Stimulated activated CD8-positive, alpha-beta memory T cell treated with anti-CD3 and anti-CD28 coated beads, Interleukin-12 subunit alpha, Interleukin-12 subunit beta, amount 100 ng/mL, for 24 hours (primary cell): ENCODE measurements around the gene NR5A2.

Experiments
- DNase-seq: peaks from one replicate; pipeline ENCODE4 v3.0.0-alpha.2; 2020; ENCODE audit errors: extremely low read depth

The NR5A2 gene

DNA sequence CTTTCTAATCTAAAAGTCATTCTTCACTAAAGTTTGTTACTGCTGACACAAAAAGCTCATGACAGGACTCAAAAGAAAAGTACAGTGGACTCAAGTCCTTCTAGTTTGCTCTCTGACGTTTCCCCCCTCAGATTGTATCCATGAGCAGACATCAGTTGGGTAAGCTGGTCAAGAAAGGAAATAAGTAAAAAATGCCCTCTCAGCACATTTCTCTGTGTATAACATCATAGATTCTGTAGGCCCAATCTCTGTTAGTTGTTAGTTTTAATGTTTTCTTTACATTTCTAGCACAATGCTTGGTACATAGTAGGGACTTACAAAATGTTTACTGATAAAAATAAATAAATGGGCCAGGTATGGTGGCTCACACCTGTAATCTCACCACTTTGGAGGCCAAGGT lies 96.8 kb downstream of the NR5A2 start:
- no peak for DNase-seq

GRCh38 chr1:200128081-200128480 lies 100.6 kb downstream of the NR5A2 start:
- DNase-seq = no peak

DNA sequence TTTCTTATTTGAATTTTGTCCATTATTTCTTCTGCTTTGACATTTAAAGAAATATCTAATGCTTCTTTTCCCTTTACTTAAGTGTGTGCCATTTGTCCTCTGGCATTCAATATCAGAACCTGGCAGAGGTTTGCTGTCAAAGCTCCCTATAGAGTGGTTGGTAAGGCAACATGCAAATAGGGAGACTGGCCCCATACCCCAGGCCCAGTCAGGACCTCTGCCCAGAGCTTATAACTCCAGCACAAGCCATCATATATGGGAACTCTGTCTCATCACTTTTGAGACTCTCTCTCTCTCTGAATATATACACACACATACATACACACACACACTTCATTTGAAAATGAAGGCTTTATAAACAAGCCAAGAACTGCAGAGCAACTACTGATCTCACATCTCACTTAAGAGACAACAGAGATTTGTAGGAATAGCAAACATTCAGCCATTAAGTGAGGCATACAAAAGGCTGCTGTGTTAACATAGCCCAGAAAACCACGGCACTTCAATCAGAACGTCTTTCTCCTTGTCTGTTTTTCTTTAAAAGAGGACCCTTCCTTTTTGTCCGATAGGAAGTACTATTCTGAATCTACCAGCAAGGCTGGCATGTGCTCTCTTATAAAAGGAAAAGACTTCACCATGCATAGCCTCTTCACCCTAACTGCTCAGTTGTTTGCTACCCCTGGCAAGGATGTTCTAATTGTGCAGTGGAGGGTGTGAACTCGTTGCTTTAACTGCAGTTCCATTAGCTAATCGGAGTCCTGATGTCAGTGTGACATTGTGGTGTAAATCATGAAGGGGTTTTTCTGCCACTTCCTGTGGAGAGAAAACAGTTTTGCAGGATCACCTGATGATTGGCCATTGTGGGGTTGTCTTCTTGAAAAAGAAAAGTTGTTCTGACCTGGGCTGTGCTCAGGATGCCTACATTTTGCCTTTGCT lies 101.7 kb downstream of the NR5A2 start:
- DNase-seq = no peak

DNA sequence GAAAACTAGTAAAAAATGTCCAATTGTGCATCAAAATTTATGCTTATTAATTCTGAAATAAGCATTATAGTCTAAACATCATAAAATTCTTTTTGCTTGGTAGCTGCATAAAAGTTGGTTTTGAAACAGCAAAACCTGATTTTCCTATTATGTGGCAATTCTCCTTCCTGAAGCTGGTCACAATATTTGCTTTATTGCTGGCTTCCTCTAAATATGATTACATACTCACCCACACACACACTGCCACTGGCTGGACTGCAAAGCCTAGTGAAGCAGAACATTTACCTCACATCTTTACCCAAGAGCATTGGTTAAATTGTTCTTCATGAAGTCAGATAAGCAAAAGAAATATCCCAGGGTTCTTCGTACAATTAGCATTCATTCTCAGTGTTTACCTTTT lies 103.0 kb downstream of the NR5A2 start:
- DNase-seq = no peak

- DNase-seq = no peak
Observed at GRCh38 chr1:200131551-200132125, 104.1 kb downstream of the NR5A2 start.

GRCh38 chr1:200133123-200133522 lies 105.6 kb downstream of the NR5A2 start:
- no peak for DNase-seq

- no peak for DNase-seq
Observed at GRCh38 chr1:200134116-200134515, 106.6 kb downstream of the NR5A2 start.

DNA sequence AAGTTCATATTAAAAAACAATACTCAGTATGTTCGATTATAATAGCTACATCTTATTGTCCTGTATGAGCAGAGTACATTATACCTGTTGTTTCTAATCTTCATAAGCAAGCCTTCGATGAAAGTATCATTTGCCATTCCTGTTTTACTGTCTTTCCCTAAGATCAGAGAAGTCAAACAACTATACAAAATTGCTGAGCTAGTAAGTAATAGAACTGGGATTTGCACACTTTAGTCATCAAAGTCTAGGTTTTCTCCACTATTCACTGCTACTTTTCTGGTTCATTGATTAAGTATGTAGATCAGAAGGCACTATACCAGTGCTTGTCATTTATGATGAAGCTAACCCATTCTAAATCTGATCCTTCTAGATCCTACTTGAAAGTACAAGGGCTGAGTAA lies 108.9 kb downstream of the NR5A2 start:
- no peak for DNase-seq

- no peak for DNase-seq
Observed at GRCh38 chr1:200139661-200140250, 112.2 kb downstream of the NR5A2 start.

- no peak for DNase-seq
Observed at GRCh38 chr1:200143347-200143746, 115.8 kb downstream of the NR5A2 start.

DNA sequence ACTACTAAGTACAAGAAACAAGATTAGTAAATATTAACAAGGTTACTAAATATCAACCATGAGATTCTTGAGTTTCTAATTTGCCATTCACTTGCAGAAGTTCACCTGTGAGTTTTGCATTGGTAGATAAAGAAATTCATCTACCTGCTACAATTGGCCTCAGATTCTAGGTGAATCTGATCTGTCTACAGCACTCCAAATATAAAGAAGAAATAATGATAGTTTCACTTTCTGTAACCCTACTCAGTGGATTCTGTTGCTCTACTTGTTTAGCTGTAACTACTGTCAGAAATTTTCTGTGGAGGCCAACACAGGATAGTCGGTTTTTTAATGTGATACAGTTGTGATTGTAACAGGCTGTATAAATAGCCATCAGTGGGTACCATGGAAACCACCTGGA lies 118.6 kb downstream of the NR5A2 start:
- DNase-seq = no peak

DNA sequence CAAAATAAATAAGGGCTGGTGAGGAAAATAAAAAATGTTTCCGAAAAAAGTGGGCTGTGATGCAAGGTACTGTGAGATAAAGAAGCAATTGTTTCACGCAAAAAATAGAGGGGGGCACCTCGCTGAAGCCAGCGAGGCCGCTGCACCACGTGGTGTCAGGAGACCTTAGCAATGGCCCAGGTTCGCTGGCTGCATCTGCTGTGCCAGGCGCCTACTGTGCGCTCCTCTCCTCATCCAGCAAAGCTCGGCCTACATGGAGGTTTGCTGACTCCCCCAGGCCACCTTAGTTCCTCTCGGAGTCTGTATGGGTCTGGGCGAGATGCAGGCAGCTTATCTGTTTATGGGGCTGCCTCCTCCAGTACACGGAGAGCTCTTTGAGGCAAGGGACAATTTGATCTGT lies 119.6 kb downstream of the NR5A2 start:
- DNase-seq = no peak

- no peak for DNase-seq
Observed at GRCh38 chr1:200147742-200148141, 120.2 kb downstream of the NR5A2 start.

DNA sequence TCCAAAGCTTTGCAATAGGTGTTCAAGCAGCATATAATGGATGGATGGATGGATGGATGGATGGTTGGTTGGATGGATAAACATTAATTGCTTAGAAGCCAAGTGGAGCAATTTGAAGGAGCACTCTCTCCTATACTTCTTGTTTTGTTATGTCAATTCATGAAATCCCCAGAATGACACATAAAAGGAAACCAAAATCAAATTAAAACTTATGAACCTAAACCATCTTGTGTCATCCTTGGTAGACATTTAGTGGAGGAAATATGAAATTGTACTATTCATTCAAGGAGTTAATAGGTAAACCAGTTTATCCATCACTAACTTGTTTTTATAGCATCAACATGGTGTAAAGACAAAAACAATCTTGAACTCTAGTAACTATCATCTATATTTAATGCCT lies 122.5 kb downstream of the NR5A2 start:
- no peak for DNase-seq

DNA sequence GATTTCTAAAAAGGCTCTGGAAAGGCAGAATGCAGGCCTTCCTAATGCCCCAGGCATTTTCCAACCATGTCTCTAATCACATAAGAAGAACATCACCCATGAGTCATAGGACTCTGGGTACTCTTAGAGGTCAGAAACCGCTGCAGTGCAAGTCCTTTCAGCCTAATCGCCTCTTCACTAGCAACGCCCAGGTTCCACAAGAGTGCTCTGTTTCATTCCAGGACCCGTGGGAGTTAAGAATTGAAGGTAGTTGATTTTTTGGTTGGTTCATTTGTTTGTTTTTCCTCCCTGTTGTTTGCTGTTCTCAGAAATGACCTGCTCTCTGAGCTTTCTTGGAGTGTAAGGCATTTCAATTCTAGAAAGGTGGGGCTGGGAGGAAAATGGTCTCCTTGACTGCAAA lies 123.2 kb downstream of the NR5A2 start:
- DNase-seq = no peak

DNA sequence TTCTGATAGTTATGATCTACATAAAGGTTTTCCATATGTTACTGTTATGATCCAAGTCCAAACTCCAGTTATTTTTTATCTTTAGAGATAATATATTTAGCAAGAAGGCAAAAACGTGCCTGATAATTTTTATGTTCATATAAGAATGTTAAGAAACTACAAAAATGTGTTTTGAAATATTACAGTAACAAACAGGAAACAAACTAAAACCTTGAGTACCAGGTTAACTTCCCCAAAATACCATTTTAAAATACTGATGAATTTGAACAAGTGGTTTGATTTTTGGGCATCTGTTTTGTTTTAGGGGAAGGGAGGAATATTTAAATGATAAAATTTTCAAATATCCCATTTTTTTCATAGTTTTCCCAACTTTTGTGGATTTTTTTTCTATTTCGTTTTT lies 124.8 kb downstream of the NR5A2 start:
- no peak for DNase-seq

DNA sequence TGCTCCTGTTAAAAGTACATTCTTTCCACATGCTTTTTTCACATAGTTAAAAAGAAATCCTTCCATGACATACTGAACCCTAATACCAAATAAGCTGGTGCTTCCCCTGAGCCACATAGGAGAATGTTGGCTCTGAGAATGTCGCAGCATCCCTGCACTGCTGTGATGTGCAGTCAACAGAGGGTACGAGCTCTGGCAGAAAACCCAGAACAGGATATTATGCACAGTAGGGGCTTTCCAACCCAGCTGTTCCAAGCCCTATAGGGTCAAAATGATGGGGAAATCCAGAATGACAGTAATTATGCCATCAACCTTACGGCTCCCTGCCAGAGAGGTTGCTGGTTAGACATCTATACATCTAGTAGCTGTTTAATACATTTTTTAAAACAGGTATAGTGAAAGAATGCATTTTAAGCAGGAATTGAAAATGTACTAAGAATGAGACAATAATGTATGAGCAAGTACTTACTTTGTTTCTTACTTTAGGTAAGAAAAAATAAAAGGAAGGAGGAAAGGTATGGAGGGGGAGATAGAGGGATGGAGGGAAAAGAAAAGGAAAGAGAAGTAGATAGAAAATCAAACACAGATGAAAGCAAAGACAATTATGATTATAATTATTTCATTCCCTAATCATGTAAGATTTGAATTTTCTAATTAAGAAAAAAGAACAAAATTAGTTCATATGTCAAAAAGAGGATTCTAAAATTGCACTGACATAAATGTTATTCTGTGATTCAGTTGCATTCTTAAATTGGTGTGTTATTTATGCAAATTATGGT lies 126.0 kb downstream of the NR5A2 start:
- no peak for DNase-seq

GRCh38 chr1:200154069-200154767 lies 126.7 kb downstream of the NR5A2 start:
- DNase-seq = peak; percentile 19

DNA sequence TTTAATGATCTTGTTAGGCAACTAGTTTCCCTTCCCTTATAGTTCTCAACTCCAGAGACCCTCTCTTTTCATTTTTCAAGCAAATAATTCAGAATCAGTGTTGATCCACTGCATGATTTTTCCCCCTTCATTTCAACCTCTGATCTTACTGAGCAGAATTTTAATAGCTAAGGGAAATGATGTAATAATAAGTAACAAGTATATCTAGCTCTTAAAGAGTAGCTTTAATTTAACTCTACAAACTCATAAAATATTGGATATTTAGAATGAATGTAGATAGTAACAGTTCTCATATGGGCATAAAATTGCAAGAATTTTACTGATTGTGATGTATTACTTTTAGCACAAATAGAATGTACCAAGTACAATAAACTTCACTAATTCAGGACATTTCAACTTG lies 130.2 kb downstream of the NR5A2 start:
- DNase-seq = no peak

DNA sequence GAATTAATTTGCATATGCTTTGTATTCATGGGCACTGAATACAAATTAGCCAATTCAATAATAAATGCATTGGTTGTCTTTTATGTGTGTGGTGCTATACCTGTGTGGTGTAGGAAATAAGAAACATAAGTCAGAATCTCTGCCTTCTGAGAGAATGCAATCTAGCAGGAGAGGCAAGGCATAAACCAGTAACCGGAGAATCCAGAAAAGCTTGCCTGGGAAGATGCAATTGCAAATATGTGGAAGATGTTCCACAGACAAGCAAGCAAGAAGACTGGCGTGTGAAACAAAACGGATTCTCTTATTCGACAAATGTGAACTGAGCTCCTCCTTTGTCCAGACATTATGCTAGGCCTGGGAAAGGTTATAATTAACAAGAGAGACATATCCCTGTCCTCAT lies 134.3 kb downstream of the NR5A2 start:
- DNase-seq = no peak

DNA sequence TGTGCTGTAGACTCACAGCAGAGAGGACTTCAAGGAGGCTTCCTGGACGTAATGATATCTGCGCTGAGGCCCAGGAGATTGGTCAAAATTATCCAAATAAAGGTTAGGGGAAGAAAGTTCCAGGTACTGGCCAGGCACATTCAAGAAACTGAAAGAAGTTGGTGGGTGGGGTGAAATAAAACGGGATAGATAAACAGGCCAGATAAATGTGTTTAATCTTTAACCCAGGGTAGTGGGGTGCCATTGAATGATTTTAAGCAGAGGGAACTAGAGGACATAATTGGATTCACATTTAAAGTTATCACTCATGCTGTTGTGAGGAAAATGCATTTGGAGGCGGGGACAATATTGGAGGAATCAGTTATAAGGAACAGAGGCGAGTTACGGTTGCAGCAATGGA lies 134.7 kb downstream of the NR5A2 start:
- DNase-seq = no peak

DNA sequence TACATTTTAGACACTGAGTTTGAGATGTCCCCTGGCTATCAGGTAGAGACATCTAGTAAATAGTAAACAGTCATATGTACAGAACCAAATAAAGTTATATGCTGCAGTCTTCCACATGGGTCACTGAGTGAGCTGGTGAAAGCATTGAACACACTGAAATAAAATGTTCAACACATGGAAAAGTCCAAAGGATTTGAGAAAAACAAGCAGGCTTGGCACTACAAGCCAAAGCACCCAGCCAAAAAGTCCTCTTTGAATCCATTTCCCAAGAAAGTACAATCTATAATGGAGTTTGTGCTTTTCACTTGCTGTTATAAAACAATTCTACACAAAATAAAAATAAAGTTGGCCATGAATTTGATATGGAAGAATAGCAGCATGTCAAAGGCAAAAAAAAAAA lies 135.4 kb downstream of the NR5A2 start:
- DNase-seq = no peak
